Muscle of leg (tissue), 16 donors: ENCODE measurements around the gene SNX2. TPM values are rescaled to one million over a fixed set of nuclear protein-coding genes. Genes with fewer than 3 reads are reported as not detected.

ENCODE experiments used
- DNase-seq: peaks from one replicate; pipeline ENCODE4 v3.0.0; 2013
- H3K27ac ChIP-seq: one replicate; pipeline ENCODE4 v1.5.1; 2013; ENCODE audit warnings: mild to moderate bottlenecking, low read length, control low read depth
- H3K27me3 ChIP-seq: one replicate; pipeline ENCODE4 v1.6.1; 2013; ENCODE audit warnings: low read length; ENCODE audit not compliant: control insufficient read depth, insufficient read depth
- H3K36me3 ChIP-seq: one replicate; pipeline ENCODE4 v1.6.1; 2013; ENCODE audit warnings: low read length; ENCODE audit not compliant: control insufficient read depth, insufficient read depth
- H3K4me1 ChIP-seq: one replicate; pipeline ENCODE4 v1.6.1; 2013; ENCODE audit warnings: low read length; ENCODE audit not compliant: control insufficient read depth, insufficient read depth
- H3K4me3 ChIP-seq: one replicate; pipeline ENCODE4 v1.5.1; 2013; ENCODE audit warnings: low read length, control low read depth
- H3K9me3 ChIP-seq: replicated peaks from 2 replicates; pipeline ENCODE4 v1.6.1; 2013; ENCODE audit warnings: low read depth, low read length; ENCODE audit not compliant: control insufficient read depth
- WGBS: methylation state at CpG from one replicate; pipeline ENCODE4 v1.1.5; 2013; ENCODE audit warnings: missing lambda C conversion rate; ENCODE audit not compliant: insufficient coverage; 5-methylcytosine and 5-hydroxymethylcytosine counted together
- long read RNA-seq, 11 donors: transcript quantifications; one replicate each; lab custom pipeline, GENCODE V29; 2026
- polyA plus RNA-seq, 8 donors: library from polyadenylated mRNA; unstranded; fragments of 120-200 nt; gene quantifications; one replicate each; pipeline versions ENCODE4 v1.2.1 to v1.2.3, GENCODE V29; 2013; ENCODE audit warnings: inconsistent platforms in 1 of 8, low replicate concordance in 1 of 8; ENCODE audit not compliant: insufficient read length in 8 of 8, insufficient read depth in 1 of 8
- total RNA-seq: library from RNA; stranded (reverse); fragments of 120-200 nt; gene quantifications from one replicate; pipeline ENCODE4 v1.2.4, GENCODE V29; 2013

SNX2 gene, protein sequence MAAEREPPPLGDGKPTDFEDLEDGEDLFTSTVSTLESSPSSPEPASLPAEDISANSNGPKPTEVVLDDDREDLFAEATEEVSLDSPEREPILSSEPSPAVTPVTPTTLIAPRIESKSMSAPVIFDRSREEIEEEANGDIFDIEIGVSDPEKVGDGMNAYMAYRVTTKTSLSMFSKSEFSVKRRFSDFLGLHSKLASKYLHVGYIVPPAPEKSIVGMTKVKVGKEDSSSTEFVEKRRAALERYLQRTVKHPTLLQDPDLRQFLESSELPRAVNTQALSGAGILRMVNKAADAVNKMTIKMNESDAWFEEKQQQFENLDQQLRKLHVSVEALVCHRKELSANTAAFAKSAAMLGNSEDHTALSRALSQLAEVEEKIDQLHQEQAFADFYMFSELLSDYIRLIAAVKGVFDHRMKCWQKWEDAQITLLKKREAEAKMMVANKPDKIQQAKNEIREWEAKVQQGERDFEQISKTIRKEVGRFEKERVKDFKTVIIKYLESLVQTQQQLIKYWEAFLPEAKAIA
- total RNA-seq = 46.4 TPM
- 10 to 100 TPM; 47.4 to 65.9 (median 52.1) TPM for polyA plus RNA-seq
- long read RNA-seq, donor 1, partial matches to known transcripts = 18 of 22 reads
- long read RNA-seq, donor 1, other reads (novel, unspliced or antisense) = 0 of 22 reads
- long read RNA-seq, donor 2, partial matches to known transcripts = 12 of 16 reads
- long read RNA-seq, donor 2, other reads (novel, unspliced or antisense) = 0 of 16 reads
- long read RNA-seq, donor 3, transcript SNX2-201 (15 exons, 2,128 nt) = major isoform, 18 of 19 reads
- long read RNA-seq, donor 3, partial matches to known transcripts = 0 of 19 reads
- long read RNA-seq, donor 3, other reads (novel, unspliced or antisense) = 0 of 19 reads
- long read RNA-seq, donor 4, transcript SNX2-201 (15 exons, 2,128 nt) = major isoform, 7 of 12 reads
- long read RNA-seq, donor 4, partial matches to known transcripts = 5 of 12 reads
- long read RNA-seq, donor 4, other reads (novel, unspliced or antisense) = 0 of 12 reads
- long read RNA-seq, donor 5, transcript SNX2-202 (6 exons, 908 nt) = minor isoform, 5 of 101 reads
- long read RNA-seq, donor 5, transcript SNX2-201 (15 exons, 2,128 nt) = major isoform, 23 of 101 reads
- long read RNA-seq, donor 5, partial matches to known transcripts = 67 of 101 reads
- long read RNA-seq, donor 5, other reads (novel, unspliced or antisense) = 5 of 101 reads
- long read RNA-seq, donor 6, transcript SNX2-201 (15 exons, 2,128 nt) = major isoform, 12 of 63 reads
- long read RNA-seq, donor 6, partial matches to known transcripts = 47 of 63 reads
- long read RNA-seq, donor 6, other reads (novel, unspliced or antisense) = 0 of 63 reads
- long read RNA-seq, donor 7, transcript SNX2-201 (15 exons, 2,128 nt) = major isoform, 18 of 75 reads
- long read RNA-seq, donor 7, partial matches to known transcripts = 51 of 75 reads
- long read RNA-seq, donor 7, other reads (novel, unspliced or antisense) = 0 of 75 reads
- long read RNA-seq, donor 8, transcript SNX2-201 (15 exons, 2,128 nt) = major isoform, 10 of 13 reads
- long read RNA-seq, donor 8, partial matches to known transcripts = 0 of 13 reads
- long read RNA-seq, donor 8, other reads (novel, unspliced or antisense) = 0 of 13 reads
- long read RNA-seq, donor 9, transcript SNX2-201 (15 exons, 2,128 nt) = major isoform, 6 of 60 reads
- long read RNA-seq, donor 9, partial matches to known transcripts = 51 of 60 reads
- long read RNA-seq, donor 9, other reads (novel, unspliced or antisense) = 0 of 60 reads
- long read RNA-seq, donor 10, transcript SNX2-201 (15 exons, 2,128 nt) = major isoform, 13 of 76 reads
- long read RNA-seq, donor 10, partial matches to known transcripts = 59 of 76 reads
- long read RNA-seq, donor 10, other reads (novel, unspliced or antisense) = 0 of 76 reads
- long read RNA-seq, donor 11, transcript SNX2-201 (15 exons, 2,128 nt) = major isoform, 17 of 99 reads
- long read RNA-seq, donor 11, partial matches to known transcripts = 79 of 99 reads
- long read RNA-seq, donor 11, other reads (novel, unspliced or antisense) = 0 of 99 reads

DNA sequence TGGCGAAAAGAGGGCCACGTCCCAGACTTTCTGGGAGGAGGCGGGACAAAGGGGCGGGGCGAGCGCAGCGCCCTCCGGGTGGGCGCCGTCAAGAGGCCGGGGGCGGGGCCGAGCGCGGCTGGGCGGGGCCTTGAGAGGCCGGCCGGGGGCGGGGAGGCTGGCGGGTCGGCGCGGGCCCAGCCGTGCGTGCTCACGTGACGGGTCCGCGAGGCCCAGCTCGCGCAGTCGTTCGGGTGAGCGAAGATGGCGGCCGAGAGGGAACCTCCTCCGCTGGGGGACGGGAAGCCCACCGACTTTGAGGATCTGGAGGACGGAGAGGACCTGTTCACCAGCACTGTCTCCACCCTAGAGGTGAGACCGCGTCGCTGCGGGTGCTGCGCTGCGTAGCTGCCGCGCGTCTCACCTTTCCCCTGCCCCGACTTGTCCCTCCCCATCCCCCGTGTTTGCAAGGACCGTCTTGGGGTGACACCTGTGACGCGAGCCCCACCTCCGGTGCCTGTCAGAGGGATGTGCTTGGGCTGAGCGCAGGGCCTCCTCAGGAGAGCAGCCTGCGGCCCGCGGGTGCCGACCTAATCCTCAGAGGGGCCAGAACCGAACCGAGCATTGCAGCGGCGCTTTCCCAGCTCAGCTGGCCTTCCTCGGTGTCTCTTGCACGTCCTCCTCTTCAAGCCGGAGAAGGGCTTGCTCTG, at the start of gene SNX2:
SNX2 (plus strand) TSS at position 220 of the 689 bp plus-strand sequence; CDS start at position 244, 24 bp downstream.
- Histone ChIP-seq H3K36me3 (no peaks in the 10 kb centered on the region), H3K4me3 (peak within 1 kb of the TSS; percentile 92), H3K9me3 (no peaks in the 10 kb centered on the region), H3K27me3 (no peaks in the 10 kb centered on the region), H3K27ac (peak within 1 kb of the TSS; percentile 91), H3K4me1 (peaks cover 4% of the 10 kb centered on the region)
- DNase-seq = peak; percentile 96
- WGBS = under 1% methylated on average over 61 of the region's 67 CpGs

DNA sequence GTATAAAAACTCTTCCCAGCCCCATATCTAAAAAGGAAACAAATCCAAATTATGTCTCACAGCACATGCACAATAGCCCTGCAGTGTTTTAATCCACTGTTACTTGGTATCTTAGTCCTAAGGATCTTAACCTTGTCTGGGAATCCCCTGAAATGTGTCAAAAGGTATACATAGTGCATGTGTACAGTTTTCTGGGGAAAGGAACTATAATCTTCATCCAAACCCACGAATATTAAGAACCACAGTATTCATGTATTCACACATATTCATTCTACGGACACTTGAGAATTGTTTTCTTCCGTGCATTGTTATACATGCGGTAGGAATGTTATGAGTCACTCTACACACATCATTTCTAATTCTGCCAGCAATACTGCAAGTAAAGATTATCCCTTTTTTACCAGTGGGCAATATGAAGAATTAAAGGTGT, 47.8 kb upstream of the SNX2 start:
- peak; percentile 54 for DNase-seq

DNA sequence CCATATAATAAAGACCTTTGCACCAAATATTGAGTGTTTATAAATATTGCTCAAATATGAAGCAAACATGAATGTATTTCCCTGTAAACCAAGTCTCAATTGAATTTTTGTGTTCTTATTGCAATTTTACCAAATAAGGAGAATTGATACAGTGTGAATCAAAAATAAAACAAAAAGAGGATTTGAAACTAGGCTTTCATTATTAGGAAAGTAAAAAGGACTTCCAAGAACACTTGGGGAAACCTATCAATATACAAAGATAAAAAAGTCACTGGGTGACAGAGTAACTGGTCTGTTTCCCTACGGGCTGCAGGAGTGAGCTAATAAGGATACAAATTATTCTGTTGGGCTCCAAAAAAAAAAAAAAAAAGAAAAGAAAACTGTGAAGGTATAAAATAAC, 44.8 kb upstream of the SNX2 start:
- no peaks in the 10 kb centered on the region for H3K4me1 ChIP-seq
- peaks cover 2% of the 10 kb centered on the region for H3K9me3 ChIP-seq
- no peaks in the 10 kb centered on the region for H3K36me3 ChIP-seq
- H3K27me3 ChIP-seq = no peaks in the 10 kb centered on the region
- no peak for DNase-seq
- no peak overlapping the region for H3K4me3 ChIP-seq
- no peak overlapping the region for H3K27ac ChIP-seq
- no CpG with 5 or more reads among the region's 1 CpG for WGBS

More for the DNA sequence above, 47.8 kb upstream of the SNX2 start:
- Histone ChIP-seq H3K4me1 (no peaks in the 10 kb centered on the region), H3K27me3 (no peaks in the 10 kb centered on the region), H3K27ac (no peak overlapping the region), H3K36me3 (no peaks in the 10 kb centered on the region), H3K9me3 (peaks cover 2% of the 10 kb centered on the region), H3K4me3 (no peak overlapping the region)
- no CpG with 5 or more reads among the region's 4 CpGs for WGBS

DNA sequence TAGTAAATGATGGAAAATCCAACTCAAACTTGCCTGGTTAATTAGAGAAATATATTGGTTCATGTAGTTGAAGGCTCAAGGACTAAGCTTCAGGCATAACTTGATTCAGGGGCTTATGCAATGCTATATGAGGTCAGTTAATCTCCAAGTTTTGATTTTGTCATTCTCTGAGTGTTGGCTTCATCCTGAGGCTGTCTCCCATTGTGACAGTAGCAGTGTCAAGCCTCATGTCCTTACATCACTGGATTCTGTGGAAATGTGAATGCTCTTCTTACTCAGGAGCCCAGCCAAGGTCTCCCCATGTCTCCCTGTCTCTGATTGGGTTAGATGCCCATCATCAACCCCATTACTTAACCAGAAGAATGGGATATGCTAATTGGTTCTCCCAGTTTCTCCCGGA, 44.4 kb upstream of the SNX2 start:
- no peak for DNase-seq
- H3K27ac ChIP-seq = no peak overlapping the region
- no peaks in the 10 kb centered on the region for H3K36me3 ChIP-seq
- H3K4me1 ChIP-seq = no peaks in the 10 kb centered on the region
- H3K4me3 ChIP-seq = no peak overlapping the region
- no CpG with 5 or more reads among the region's 1 CpG for WGBS
- H3K27me3 ChIP-seq = no peaks in the 10 kb centered on the region
- H3K9me3 ChIP-seq = peaks cover 3% of the 10 kb centered on the region

DNA sequence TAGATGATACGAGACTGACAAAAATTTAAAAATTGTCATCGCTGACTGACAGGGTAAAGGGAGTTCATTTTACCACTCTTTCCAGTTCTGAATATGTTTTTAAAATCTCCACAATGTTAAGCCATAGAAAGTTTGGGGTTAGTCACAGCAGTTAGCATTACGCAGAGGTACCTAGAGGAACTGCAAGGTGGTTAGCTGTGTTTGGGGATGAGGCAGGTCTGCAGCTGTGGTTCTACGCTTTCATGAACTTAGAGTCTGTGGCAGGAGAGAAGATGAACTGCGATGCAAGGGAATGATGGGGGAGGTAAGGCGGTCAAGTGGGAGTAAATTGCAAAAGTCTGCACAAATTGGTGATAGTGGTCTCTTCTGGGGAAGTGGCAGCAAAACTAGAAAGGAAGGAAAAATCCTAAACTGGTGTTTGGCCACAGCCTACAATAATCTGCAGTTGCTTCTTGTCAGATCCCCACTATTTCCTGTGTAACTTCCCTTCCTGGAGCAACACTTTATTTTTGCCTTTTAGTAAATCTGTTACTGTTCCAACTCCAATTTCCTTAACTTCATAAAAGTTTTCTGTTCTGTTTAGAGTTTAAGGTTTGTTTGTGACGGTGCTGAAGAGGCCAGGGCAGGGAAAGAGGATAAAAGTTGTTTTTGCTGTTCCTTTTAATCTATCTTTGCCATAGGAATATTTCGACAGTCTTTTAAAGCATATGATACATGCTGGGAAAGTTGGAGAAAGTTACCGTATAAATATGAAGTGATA, 38.6 kb upstream of the SNX2 start:
- Histone ChIP-seq H3K4me3 (no peak overlapping the region), H3K9me3 (peaks cover 2% of the 10 kb centered on the region), H3K27ac (peak overlapping the region; percentile 10), H3K27me3 (no peaks in the 10 kb centered on the region), H3K4me1 (peaks cover 2% of the 10 kb centered on the region), H3K36me3 (no peaks in the 10 kb centered on the region)
- peak; percentile 60 for DNase-seq
- 62% methylated on average over 4 of the region's 9 CpGs for WGBS

DNA sequence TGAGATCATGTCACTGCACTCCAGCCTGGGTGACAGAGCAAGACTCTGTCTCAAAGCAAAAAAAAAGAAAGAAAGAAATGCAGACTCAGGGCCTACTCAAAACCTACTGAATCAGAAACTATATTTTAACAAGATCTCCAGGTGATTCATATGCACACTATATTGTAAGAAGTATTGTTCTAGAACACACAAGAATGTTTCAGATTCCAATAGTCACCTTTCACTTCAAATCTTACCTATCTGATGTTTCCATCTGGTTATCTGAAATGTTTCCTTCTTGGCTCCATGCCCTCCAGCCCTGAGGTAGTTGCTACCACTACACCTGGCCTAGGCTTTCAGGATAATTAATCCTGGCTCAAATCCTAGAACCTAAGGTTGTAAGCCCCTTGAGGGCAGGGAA, 36.8 kb upstream of the SNX2 start:
- no peak for DNase-seq

DNA sequence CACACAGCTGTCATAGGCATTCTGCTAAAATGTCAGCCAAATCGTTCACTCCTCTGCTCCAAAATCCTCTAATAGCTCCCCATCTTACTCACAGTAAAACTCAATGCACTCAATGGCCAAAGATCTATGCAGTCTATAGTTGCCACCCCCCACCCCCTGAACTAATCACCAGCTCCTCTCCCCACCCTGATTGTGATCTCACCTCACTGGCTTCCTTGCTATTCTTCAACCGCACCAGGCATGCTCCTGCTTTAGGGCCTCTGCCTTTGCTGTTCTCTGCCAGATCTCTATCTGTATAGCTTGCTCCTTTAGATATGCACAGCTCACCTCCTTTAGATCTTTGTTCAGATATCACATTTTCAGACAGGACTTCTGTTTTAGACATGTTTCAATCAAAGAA, 33.2 kb upstream of the SNX2 start:
- no peaks in the 10 kb centered on the region for H3K4me1 ChIP-seq
- WGBS = 28% methylated on average over 2 of the region's 2 CpGs
- no peaks in the 10 kb centered on the region for H3K9me3 ChIP-seq
- H3K36me3 ChIP-seq = no peaks in the 10 kb centered on the region
- no peaks in the 10 kb centered on the region for H3K27me3 ChIP-seq
- H3K4me3 ChIP-seq = no peak overlapping the region
- DNase-seq = peak; percentile 12
- no peak overlapping the region for H3K27ac ChIP-seq

More for the DNA sequence above, 36.8 kb upstream of the SNX2 start:
- H3K4me1 ChIP-seq = peaks cover 2% of the 10 kb centered on the region
- H3K27me3 ChIP-seq = no peaks in the 10 kb centered on the region
- H3K4me3 ChIP-seq = no peak overlapping the region
- no peaks in the 10 kb centered on the region for H3K36me3 ChIP-seq
- peaks cover 2% of the 10 kb centered on the region for H3K9me3 ChIP-seq
- no peak overlapping the region for H3K27ac ChIP-seq

DNA sequence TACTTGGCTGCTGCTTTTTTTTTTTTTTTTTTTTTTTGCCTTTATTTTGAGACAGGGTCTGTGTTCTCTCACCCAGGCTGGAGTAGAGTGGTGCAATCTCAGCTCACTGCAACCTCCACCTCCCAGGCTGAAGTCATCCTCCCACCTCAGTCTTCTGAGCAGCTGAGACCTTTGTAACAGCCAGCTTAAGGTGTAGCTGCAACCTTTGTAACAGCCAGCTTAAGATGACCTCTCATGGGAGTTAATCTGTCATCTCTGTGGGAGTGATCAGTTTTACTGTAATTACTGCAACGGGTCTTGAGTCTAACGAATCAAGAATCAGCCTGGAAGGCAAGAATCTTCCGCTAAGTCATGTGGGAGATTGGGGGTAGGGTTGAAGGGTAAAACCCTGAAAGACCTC, 31.6 kb upstream of the SNX2 start:
- Histone ChIP-seq H3K27me3 (no peaks in the 10 kb centered on the region), H3K9me3 (no peaks in the 10 kb centered on the region), H3K4me3 (no peak overlapping the region), H3K27ac (no peak overlapping the region), H3K4me1 (no peaks in the 10 kb centered on the region), H3K36me3 (no peaks in the 10 kb centered on the region)
- DNase-seq = no peak
- WGBS = 82% methylated on average over 3 of the region's 3 CpGs
